ENCODE results near the gene ANP32E. TPM values are rescaled to one million over a fixed set of nuclear protein-coding genes. Genes with fewer than 3 reads are reported as not detected.
A peak's percentile ranks its signal among the peaks of the same experiment; 100 is the strongest.

ANP32E gene
- total and polyA plus RNA-seq, 4 donors, result 8.8 to 41.5 (median 25.6) TPM

DNA sequence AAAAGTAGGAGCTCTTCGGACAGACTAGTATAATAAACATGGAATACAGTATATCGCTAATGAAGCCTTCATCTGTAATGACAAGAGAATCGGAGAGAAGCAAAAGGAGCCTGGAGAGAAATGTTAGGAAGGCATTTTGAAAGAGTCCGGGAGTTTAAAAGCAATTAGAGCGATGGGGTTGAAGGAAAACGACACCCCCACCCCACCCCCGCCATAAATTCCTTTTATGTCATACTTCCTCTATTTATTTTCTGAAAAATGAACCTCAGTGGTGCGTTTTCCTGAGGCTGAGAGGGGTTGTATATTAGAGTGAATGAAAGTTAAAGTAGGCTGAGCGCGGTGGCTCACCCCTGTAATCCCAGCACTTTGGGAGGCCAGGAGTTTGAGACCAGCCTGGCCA, 33.5 kb upstream of the ANP32E start:
- Histone ChIP-seq H3K9ac (ENCODE audit: low read depth in 1 of 2, low read length in 2 of 2) (peak overlapping the region in 1 of 2 donors; percentile 91), H3K4me3 (ENCODE audit: low read depth in 1 of 3, low read length in 3 of 3) (peak overlapping the region; percentile 43 to 99 (median 89)), H3K36me3 (ENCODE audit: control insufficient read depth in 4 of 4, insufficient read depth in 3 of 4, low read depth in 1 of 4, low read length in 3 of 4) (peaks cover 5 to 23% (median 21%) of the 10 kb centered on the region in 4 donors), H3K27ac (ENCODE audit: low read depth in 1 of 2, low read length in 2 of 2) (peak overlapping the region; percentile 71 to 91), H3K9me3 (ENCODE audit: control insufficient read depth in 4 of 4, low read length in 3 of 4) (no peaks in the 10 kb centered on the region), H3K4me1 (ENCODE audit: control insufficient read depth in 4 of 4, insufficient read depth in 4 of 4, low read length in 3 of 4) (peaks cover 0 to 22% (median 19%) of the 10 kb centered on the region in 4 donors), H3K27me3 (ENCODE audit: control insufficient read depth in 4 of 4, insufficient read depth in 4 of 4, low read length in 3 of 4) (no peaks in the 10 kb centered on the region)
- WGBS, result 38% methylated on average over 10 of the region's 10 CpGs
- no peak for DNase-seq (ENCODE audit: low spot score)
- TF ChIP-seq, protein P1, sequence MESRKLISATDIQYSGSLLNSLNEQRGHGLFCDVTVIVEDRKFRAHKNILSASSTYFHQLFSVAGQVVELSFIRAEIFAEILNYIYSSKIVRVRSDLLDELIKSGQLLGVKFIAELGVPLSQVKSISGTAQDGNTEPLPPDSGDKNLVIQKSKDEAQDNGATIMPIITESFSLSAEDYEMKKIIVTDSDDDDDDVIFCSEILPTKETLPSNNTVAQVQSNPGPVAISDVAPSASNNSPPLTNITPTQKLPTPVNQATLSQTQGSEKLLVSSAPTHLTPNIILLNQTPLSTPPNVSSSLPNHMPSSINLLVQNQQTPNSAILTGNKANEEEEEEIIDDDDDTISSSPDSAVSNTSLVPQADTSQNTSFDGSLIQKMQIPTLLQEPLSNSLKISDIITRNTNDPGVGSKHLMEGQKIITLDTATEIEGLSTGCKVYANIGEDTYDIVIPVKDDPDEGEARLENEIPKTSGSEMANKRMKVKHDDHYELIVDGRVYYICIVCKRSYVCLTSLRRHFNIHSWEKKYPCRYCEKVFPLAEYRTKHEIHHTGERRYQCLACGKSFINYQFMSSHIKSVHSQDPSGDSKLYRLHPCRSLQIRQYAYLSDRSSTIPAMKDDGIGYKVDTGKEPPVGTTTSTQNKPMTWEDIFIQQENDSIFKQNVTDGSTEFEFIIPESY (IDR thresholded peaks at IDR 0.05), result no peak
- TF ChIP-seq YY1 (IDR thresholded peaks at IDR 0.05) (no peak), EGR1 (IDR thresholded peaks at IDR 0.05; ENCODE audit: low read depth in 2 of 2) (no peak), SP1 (IDR thresholded peaks at IDR 0.05) (no peak), JUND (IDR thresholded peaks at IDR 0.05) (no peak), FOXA2 (IDR thresholded peaks at IDR 0.05) (no peak), HNF4G (IDR thresholded peaks at IDR 0.05) (no peak), FOXA1 (IDR thresholded peaks at IDR 0.05) (no peak), TAF1 (conservative IDR thresholded peaks at IDR 0.05) (no peak)
- TF ChIP-seq, protein P2, sequence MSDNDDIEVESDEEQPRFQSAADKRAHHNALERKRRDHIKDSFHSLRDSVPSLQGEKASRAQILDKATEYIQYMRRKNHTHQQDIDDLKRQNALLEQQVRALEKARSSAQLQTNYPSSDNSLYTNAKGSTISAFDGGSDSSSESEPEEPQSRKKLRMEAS (IDR thresholded peaks at IDR 0.05), result no peak
- TF ChIP-seq, protein P3, sequence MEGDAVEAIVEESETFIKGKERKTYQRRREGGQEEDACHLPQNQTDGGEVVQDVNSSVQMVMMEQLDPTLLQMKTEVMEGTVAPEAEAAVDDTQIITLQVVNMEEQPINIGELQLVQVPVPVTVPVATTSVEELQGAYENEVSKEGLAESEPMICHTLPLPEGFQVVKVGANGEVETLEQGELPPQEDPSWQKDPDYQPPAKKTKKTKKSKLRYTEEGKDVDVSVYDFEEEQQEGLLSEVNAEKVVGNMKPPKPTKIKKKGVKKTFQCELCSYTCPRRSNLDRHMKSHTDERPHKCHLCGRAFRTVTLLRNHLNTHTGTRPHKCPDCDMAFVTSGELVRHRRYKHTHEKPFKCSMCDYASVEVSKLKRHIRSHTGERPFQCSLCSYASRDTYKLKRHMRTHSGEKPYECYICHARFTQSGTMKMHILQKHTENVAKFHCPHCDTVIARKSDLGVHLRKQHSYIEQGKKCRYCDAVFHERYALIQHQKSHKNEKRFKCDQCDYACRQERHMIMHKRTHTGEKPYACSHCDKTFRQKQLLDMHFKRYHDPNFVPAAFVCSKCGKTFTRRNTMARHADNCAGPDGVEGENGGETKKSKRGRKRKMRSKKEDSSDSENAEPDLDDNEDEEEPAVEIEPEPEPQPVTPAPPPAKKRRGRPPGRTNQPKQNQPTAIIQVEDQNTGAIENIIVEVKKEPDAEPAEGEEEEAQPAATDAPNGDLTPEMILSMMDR (IDR thresholded peaks at IDR 0.05; ENCODE audit: low read depth, low read length, missing input control), result no peak
- TF ChIP-seq, protein P4, sequence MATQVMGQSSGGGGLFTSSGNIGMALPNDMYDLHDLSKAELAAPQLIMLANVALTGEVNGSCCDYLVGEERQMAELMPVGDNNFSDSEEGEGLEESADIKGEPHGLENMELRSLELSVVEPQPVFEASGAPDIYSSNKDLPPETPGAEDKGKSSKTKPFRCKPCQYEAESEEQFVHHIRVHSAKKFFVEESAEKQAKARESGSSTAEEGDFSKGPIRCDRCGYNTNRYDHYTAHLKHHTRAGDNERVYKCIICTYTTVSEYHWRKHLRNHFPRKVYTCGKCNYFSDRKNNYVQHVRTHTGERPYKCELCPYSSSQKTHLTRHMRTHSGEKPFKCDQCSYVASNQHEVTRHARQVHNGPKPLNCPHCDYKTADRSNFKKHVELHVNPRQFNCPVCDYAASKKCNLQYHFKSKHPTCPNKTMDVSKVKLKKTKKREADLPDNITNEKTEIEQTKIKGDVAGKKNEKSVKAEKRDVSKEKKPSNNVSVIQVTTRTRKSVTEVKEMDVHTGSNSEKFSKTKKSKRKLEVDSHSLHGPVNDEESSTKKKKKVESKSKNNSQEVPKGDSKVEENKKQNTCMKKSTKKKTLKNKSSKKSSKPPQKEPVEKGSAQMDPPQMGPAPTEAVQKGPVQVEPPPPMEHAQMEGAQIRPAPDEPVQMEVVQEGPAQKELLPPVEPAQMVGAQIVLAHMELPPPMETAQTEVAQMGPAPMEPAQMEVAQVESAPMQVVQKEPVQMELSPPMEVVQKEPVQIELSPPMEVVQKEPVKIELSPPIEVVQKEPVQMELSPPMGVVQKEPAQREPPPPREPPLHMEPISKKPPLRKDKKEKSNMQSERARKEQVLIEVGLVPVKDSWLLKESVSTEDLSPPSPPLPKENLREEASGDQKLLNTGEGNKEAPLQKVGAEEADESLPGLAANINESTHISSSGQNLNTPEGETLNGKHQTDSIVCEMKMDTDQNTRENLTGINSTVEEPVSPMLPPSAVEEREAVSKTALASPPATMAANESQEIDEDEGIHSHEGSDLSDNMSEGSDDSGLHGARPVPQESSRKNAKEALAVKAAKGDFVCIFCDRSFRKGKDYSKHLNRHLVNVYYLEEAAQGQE (IDR thresholded peaks at IDR 0.05), result no peak

DNA sequence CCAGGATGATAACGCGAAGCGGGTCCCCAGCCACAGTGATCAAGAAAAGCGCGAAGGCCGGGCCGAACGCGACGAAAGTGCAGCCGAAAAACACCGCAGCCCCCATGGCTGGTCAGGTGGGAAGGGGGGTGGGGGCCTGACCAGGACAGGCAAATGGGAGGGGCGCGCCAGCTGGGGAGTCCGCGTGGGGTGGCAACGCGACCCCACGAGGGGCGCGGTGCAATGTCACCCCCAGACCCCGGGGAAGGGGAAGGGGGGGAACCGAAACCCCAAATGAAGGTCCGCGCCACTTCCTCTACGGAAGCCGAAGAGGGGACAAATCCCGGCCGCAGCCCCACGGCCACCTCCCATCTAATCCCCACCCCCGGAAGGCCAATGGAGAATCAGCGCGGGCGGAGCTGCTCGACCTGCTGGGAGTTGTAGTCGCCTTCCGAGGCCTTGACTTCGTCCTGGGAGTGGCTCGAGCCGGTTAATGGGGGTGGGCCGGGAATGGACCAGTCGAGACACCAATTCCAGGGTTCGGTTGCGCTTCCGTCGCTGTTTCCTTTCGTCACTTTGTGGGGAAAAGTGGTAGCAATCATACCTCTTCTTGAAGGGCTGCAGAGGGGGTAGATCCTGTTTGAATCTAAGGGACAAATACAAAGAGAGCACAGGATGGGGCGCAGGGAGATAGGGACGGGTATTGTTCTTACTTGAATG, 32.9 kb upstream of the ANP32E start, which contains the start of gene APH1A:
APH1A (minus strand) TSS at position 312 of the 699 bp plus-strand sequence; CDS start at position 106, 206 bp downstream.
- Histone ChIP-seq H3K27ac (ENCODE audit: low read depth in 1 of 2, low read length in 2 of 2) (peak within 1 kb of the TSS; percentile 91 to 94), H3K36me3 (ENCODE audit: control insufficient read depth in 4 of 4, insufficient read depth in 3 of 4, low read depth in 1 of 4, low read length in 3 of 4) (peaks cover 5 to 27% (median 23%) of the 10 kb centered on the region in 4 donors), H3K4me1 (ENCODE audit: control insufficient read depth in 4 of 4, insufficient read depth in 4 of 4, low read length in 3 of 4) (peaks cover 0 to 22% (median 19%) of the 10 kb centered on the region in 4 donors), H3K9me3 (ENCODE audit: control insufficient read depth in 4 of 4, low read length in 3 of 4) (no peaks in the 10 kb centered on the region), H3K4me3 (ENCODE audit: low read depth in 1 of 3, low read length in 3 of 3) (peak within 1 kb of the TSS; percentile 77 to 99 (median 89)), H3K27me3 (ENCODE audit: control insufficient read depth in 4 of 4, insufficient read depth in 4 of 4, low read length in 3 of 4) (no peaks in the 10 kb centered on the region), H3K9ac (ENCODE audit: low read depth in 1 of 2, low read length in 2 of 2) (peak within 1 kb of the TSS; percentile 97 to 99)
- DNase-seq (ENCODE audit: low spot score), result peak; percentile 89
- WGBS, result under 1% methylated on average over 49 of the region's 49 CpGs
- TF ChIP-seq FOXA1 (IDR thresholded peaks at IDR 0.05), result peak; percentile 61
- TF ChIP-seq RAD21 (IDR thresholded peaks at IDR 0.05), result no peak
- peak; percentile 85 for TF ChIP-seq SP1 (IDR thresholded peaks at IDR 0.05)
- no peak for TF ChIP-seq FOXA2 (IDR thresholded peaks at IDR 0.05)
- TF ChIP-seq HNF4G (IDR thresholded peaks at IDR 0.05), result no peak
- TF ChIP-seq TAF1 (conservative IDR thresholded peaks at IDR 0.05), result peak; percentile 81
- TF ChIP-seq, protein P3 (IDR thresholded peaks at IDR 0.05; ENCODE audit: low read depth, low read length, missing input control), result peak; percentile 9
- peak; percentile 43 to 73 for TF ChIP-seq EGR1 (IDR thresholded peaks at IDR 0.05; ENCODE audit: low read depth in 2 of 2)
- TF ChIP-seq NR2F2 (IDR thresholded peaks at IDR 0.05), result peak; percentile 71
- TF ChIP-seq, protein P4 (IDR thresholded peaks at IDR 0.05), result peak; percentile 84
- TF ChIP-seq, protein P2 (IDR thresholded peaks at IDR 0.05), result peak; percentile 69

All from liver (tissue), 9 donors.